ENCODE data around the gene RASGRP2. TPM values are rescaled to one million over a fixed set of nuclear protein-coding genes. Genes with fewer than 3 reads are reported as not detected.
"Not testable (repeated sequence)": the region's sequence is repeated elsewhere in the genome, so short reads cannot be mapped to it uniquely, and the experiment has no call there.

The RASGRP2 gene
- total and polyA plus RNA-seq, 3 donors from 2014 or later: 14.4 to 26.3 (median 24.0) TPM

- intact Hi-C loops (cut with DNase I; ENCODE audit: low total_unique reads): no loop called here
- peak overlapping the region in 1 of 2 donors; percentile 50 for H3K4me3 ChIP-seq
- no peaks in the 10 kb centered on the region for H3K36me3 ChIP-seq (ENCODE audit: low read depth, missing control alignments)
- whole genome bisulfite sequencing, 2 donors: 59 to 63% methylated on average over 11 to 13 of the region's 13 CpGs
- no peaks in the 10 kb centered on the region for H3K4me1 ChIP-seq
- H3K9me3 ChIP-seq: no peaks in the 10 kb centered on the region
- TF ChIP-seq POLR2A (IDR thresholded peaks at IDR 0.05) (no peak), CTCF (IDR thresholded peaks at IDR 0.05) (no peak)
- no peak for DNase-seq
- no peaks in the 10 kb centered on the region for H3K27me3 ChIP-seq
- H3K27ac ChIP-seq: no peak overlapping the region
Observed at GRCh38 chr11:64710418-64711137, 33.4 kb downstream of the RASGRP2 start.

GRCh38 chr11:64705501-64705900 is 38.4 kb downstream of the RASGRP2 start:
- Histone ChIP-seq H3K9me3 (no peaks in the 10 kb centered on the region), H3K36me3 (ENCODE audit: low read depth, missing control alignments) (no peaks in the 10 kb centered on the region), H3K27ac (no peak overlapping the region), H3K27me3 (no peaks in the 10 kb centered on the region), H3K4me1 (no peaks in the 10 kb centered on the region), H3K4me3 (no peak overlapping the region)
- WGBS, 2 donors: 73 to 82% methylated on average over 2 of the region's 2 CpGs
- TF ChIP-seq POLR2A (IDR thresholded peaks at IDR 0.05) (no peak), CTCF (IDR thresholded peaks at IDR 0.05) (no peak)
- intact Hi-C loops (cut with DNase I; ENCODE audit: low total_unique reads): no loop called here
- no peak for DNase-seq

GRCh38 chr11:64703048-64703447 is 40.9 kb downstream of the RASGRP2 start:
- no peak overlapping the region for H3K27ac ChIP-seq
- WGBS, 2 donors: 77 to 96% methylated on average over 2 of the region's 2 CpGs
- TF ChIP-seq CTCF (IDR thresholded peaks at IDR 0.05): no peak
- TF ChIP-seq POLR2A (IDR thresholded peaks at IDR 0.05): no peak
- intact Hi-C loops (cut with DNase I; ENCODE audit: low total_unique reads): no loop called here
- no peak for DNase-seq
- H3K4me1 ChIP-seq: no peaks in the 10 kb centered on the region
- H3K4me3 ChIP-seq: no peak overlapping the region
- no peaks in the 10 kb centered on the region for H3K9me3 ChIP-seq
- H3K36me3 ChIP-seq (ENCODE audit: low read depth, missing control alignments): no peaks in the 10 kb centered on the region
- no peaks in the 10 kb centered on the region for H3K27me3 ChIP-seq

- H3K36me3 ChIP-seq (ENCODE audit: low read depth, missing control alignments); H3K4me3 ChIP-seq; intact Hi-C loops (cut with DNase I; ENCODE audit: low total_unique reads); H3K27me3 ChIP-seq; H3K27ac ChIP-seq; DNase-seq; H3K9me3 ChIP-seq; H3K4me1 ChIP-seq: not testable (repeated sequence)
- WGBS, 2 donors: 93 to 95% methylated on average over 3 to 14 of the region's 29 CpGs
Observed at GRCh38 chr11:64701956-64702355, 42.0 kb downstream of the RASGRP2 start.

- H3K27ac ChIP-seq: no peak overlapping the region
- intact Hi-C loops (cut with DNase I; ENCODE audit: low total_unique reads): no loop called here
Observed at GRCh38 chr11:64698427-64698826, 45.5 kb downstream of the RASGRP2 start.

More at GRCh38 chr11:64698427-64698826, 45.5 kb downstream of the RASGRP2 start:
- no peaks in the 10 kb centered on the region for H3K36me3 ChIP-seq (ENCODE audit: low read depth, missing control alignments)
- no peaks in the 10 kb centered on the region for H3K9me3 ChIP-seq
- no peaks in the 10 kb centered on the region for H3K4me1 ChIP-seq
- no peaks in the 10 kb centered on the region for H3K27me3 ChIP-seq
- 80 to 85% methylated on average over 1 of the region's 1 CpG for whole genome bisulfite sequencing, 2 donors
- no peak overlapping the region for H3K4me3 ChIP-seq
- TF ChIP-seq CTCF (IDR thresholded peaks at IDR 0.05): no peak
- TF ChIP-seq POLR2A (IDR thresholded peaks at IDR 0.05): no peak
- DNase-seq: no peak
